ENCODE measurements around the gene AP3D1. TPM values are rescaled to one million over a fixed set of nuclear protein-coding genes. Genes with fewer than 3 reads are reported as not detected.

The AP3D1 gene
- total and polyA plus RNA-seq, 9 of the 15 experiments (the other 6 are each of a cell fraction or from before 2014, with no cell fraction given) = 1.2 to 86.1 (median 35.9) TPM

- no peak overlapping the region for H2AFZ ChIP-seq (ENCODE audit: low read depth, low read length)
- CTCF ChIA-PET (ENCODE audit: low intra/inter-chr PET ratio) = no interaction called here
- H3K4me1 ChIP-seq (replicated peaks in 1 of 2; ENCODE audit: control insufficient read depth in 2 of 2, insufficient read depth in 2 of 2, low read length in 2 of 2) = peaks cover 0 to 28% of the 10 kb centered on the region in 2 experiments; a peak in 2 of 5 replicates
- H3K4me3 ChIP-seq = no peak overlapping the region
- BruUV-seq (replicated peaks) = no TSS peak
- intact Hi-C loops (cut with micrococcal nuclease) = no loop called here
- no peak for ATAC-seq
- no peak for DNase-seq (ENCODE audit: extremely low read depth in 1 of 4, low spot score in 3 of 4)
- H3K27ac ChIP-seq (ENCODE audit: extremely low read depth, low read depth, low read length) = no peak overlapping the region
- H3K9me1 ChIP-seq (ENCODE audit: control insufficient read depth, insufficient read depth, low read length) = no peaks in the 10 kb centered on the region
- 96% methylated on average over 17 of the region's 23 CpGs for WGBS (ENCODE audit: insufficient coverage, low coverage, missing lambda C conversion rate)
- H3K79me2 ChIP-seq (ENCODE audit: control insufficient read depth, insufficient read depth, low read length) = peaks cover 36% of the 10 kb centered on the region
- H3K9me3 ChIP-seq (replicated peaks; ENCODE audit: control insufficient read depth, insufficient read depth, low read depth, low read length) = no peaks in the 10 kb centered on the region
- H3K27me3 ChIP-seq (ENCODE audit: control insufficient read depth in 2 of 2, insufficient read depth in 2 of 2, low read length in 2 of 2) = no peaks in the 10 kb centered on the region
- H4K20me1 ChIP-seq (replicated peaks; ENCODE audit: control insufficient read depth, insufficient read depth, low read length) = no peaks in the 10 kb centered on the region
- FAIRE-seq = no peak
- peaks cover 64% of the 10 kb centered on the region; the same call in 2 of the 3 replicates for H3K36me3 ChIP-seq (ENCODE audit: control insufficient read depth, insufficient read depth, low read length)
- no peak overlapping the region for H3K4me2 ChIP-seq (ENCODE audit: insufficient read depth, low read length)
- H3K9ac ChIP-seq (ENCODE audit: insufficient read depth in 1 of 2, low read depth in 2 of 2, low read length in 2 of 2) = peak overlapping the region in 1 of 2 experiments; percentile 28; a peak in 2 of 4 replicates
- POLR2A ChIA-PET = interaction anchor here (0.5 to 1.5 kb wide), 3 partner anchors 12 to 99 kb away, joined by 3 to 6 read pairs (median 4); no protein-coding TSS in a partner anchor
- TF ChIP-seq JUND (IDR thresholded peaks at IDR 0.05; ENCODE audit: borderline replicate concordance, low read depth, low read length) (no peak), JUND (tag; IDR thresholded peaks at IDR 0.05; ENCODE audit: borderline replicate concordance, low read depth, low read length) (no peak), PKNOX1 (IDR thresholded peaks at IDR 0.05) (peak; percentile 28; the same call in 1 of the 2 replicates), POLR2G (IDR thresholded peaks at IDR 0.05; ENCODE audit: low read depth, low read length) (peak; percentile 51; the same call in 1 of the 2 replicates)
- in situ Hi-C loops (cut with MboI) = no loop called here
Observed at GRCh38 chr19:2138061-2138728, 13.2 kb downstream of the AP3D1 start.
